Esophagus (tissue), 2 donors: ENCODE data around the gene C15orf39. TPM values are rescaled to one million over a fixed set of nuclear protein-coding genes. Genes with fewer than 3 reads are reported as not detected.

Experiments
- H3K27ac ChIP-seq, 2 donors: one replicate each; pipeline ENCODE4 v1.5.1; 2013; ENCODE audit warnings: low read depth in 2 of 2, mild to moderate bottlenecking in 2 of 2, inconsistent platforms in 1 of 2, low read length in 1 of 2, moderate library complexity in 1 of 2
- H3K27me3 ChIP-seq, 2 donors: one replicate each; pipeline ENCODE4 v1.6.1; 2013; ENCODE audit warnings: low read length in 2 of 2, control low read depth in 1 of 2, mild to moderate bottlenecking in 1 of 2; ENCODE audit not compliant: insufficient read depth in 2 of 2, control insufficient read depth in 1 of 2
- H3K36me3 ChIP-seq, 2 donors: one replicate each; pipeline ENCODE4 v1.6.1; 2013; ENCODE audit warnings: low read length in 1 of 2; ENCODE audit not compliant: control insufficient read depth in 2 of 2, insufficient read depth in 2 of 2
- H3K4me1 ChIP-seq, 2 donors: one replicate each; pipeline ENCODE4 v1.6.1; 2013; ENCODE audit warnings: low read length in 1 of 2; ENCODE audit not compliant: control insufficient read depth in 2 of 2, insufficient read depth in 2 of 2
- H3K4me3 ChIP-seq, 2 donors: one replicate each; pipeline ENCODE4 v1.5.1; 2013; ENCODE audit warnings: low read length in 2 of 2, mild to moderate bottlenecking in 2 of 2, low read depth in 1 of 2, moderate library complexity in 1 of 2
- H3K9me3 ChIP-seq, 2 donors: one replicate each; pipeline ENCODE4 v1.6.1; 2013; ENCODE audit warnings: mild to moderate bottlenecking in 2 of 2, low read depth in 1 of 2, low read length in 1 of 2, moderate library complexity in 1 of 2; ENCODE audit not compliant: control insufficient read depth in 2 of 2, insufficient read depth in 1 of 2
- WGBS, 2 donors: extraction: QIAGEN DNeasy Blood & Tissue Kit; methylation state at CpG; one replicate each; pipeline ENCODE4 v1.1.7; 2013; 5-methylcytosine and 5-hydroxymethylcytosine counted together
- polyA plus RNA-seq, 2 donors: library from polyadenylated mRNA; stranded (reverse); fragments of 200-250 nt; gene quantifications; one replicate each; pipeline ENCODE4 v1.2.3, GENCODE V29; 2013
- donor health status: healthy with polysubstance abuse.
- donor health status: Bipolar disorder and iron deficiency.

C15orf39 gene
- polyA plus RNA-seq, 2 donors = 14.7 to 15.7 TPM

DNA sequence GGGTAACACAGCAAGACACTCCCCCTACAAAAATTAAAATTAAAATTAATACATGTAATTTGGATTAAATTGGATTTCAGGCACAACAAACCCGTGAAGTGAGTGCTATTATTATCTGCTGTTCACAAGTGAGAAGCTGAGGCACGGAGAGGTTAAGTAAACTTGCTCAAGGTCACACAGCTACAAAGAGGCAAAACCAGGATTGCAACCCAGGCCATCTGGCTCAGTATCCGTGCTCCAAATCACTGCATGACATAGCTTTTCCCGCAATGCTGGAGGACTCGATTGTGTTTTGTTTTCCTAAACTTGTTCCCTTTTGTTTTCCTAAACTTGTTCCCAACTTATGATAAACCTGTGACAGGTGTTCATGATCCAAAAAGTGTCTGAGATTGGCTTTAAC is 19.9 kb upstream of the C15orf39 start:
- no peak overlapping the region for H3K27ac ChIP-seq

DNA sequence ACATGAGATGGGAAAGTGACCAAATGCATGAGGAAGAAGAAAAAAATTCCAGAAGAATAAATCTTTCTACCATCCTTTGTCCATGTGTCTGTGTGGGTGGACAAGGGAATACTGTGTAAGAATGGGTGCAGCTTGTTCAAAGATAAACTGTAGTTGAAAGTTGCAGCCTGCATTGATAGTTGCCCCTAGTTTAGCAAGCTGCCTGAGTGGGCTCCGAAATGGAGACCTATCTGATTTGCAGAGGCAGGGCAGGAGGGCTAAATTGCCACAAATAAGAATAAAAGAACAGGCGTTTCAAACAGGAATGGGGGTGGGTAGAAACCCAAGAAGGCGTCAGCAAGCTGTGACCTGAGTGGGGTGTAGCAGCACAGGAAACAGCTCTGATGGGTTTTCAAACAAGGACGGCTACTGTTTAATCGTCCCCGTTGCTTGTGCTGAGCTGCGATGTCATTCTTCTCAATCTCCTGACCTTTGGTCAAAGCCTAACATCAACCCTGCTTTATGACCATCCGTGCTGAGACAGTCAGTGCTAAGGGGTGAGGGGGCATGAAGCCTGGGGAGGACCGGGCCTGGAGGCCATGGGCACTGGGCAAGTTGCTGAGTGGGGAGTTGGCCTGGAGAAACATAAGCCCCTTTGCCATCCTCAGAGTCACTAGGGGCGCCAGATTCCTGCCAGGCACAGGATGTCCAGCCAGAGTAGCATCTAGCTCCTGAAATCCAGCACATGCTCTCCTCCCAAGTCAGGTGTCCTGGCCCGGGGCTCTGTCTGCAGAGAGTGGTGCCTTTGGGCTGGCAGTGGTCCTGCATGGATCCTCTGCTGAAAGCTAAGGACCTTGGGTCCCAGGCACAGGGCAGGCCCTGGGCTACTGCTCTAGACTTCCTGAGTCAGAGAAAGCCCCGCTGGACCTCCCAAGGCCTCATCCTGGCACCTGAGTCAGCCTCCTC is 19.2 kb upstream of the C15orf39 start:
- Histone ChIP-seq H3K27me3 (no peaks in the 10 kb centered on the region), H3K4me3 (no peak overlapping the region), H3K36me3 (no peaks in the 10 kb centered on the region), H3K27ac (no peak overlapping the region), H3K9me3 (no peaks in the 10 kb centered on the region), H3K4me1 (peaks cover 3 to 5% of the 10 kb centered on the region in 2 donors)
- WGBS, 2 donors = 48 to 53% methylated on average over 12 of the region's 12 CpGs

More for the DNA sequence above, 19.9 kb upstream of the C15orf39 start:
- Histone ChIP-seq H3K9me3 (no peaks in the 10 kb centered on the region), H3K27me3 (no peaks in the 10 kb centered on the region), H3K4me1 (peaks cover 3 to 5% of the 10 kb centered on the region in 2 donors), H3K36me3 (no peaks in the 10 kb centered on the region), H3K4me3 (no peak overlapping the region)
- WGBS, 2 donors = 40 to 42% methylated on average over 5 of the region's 5 CpGs

DNA sequence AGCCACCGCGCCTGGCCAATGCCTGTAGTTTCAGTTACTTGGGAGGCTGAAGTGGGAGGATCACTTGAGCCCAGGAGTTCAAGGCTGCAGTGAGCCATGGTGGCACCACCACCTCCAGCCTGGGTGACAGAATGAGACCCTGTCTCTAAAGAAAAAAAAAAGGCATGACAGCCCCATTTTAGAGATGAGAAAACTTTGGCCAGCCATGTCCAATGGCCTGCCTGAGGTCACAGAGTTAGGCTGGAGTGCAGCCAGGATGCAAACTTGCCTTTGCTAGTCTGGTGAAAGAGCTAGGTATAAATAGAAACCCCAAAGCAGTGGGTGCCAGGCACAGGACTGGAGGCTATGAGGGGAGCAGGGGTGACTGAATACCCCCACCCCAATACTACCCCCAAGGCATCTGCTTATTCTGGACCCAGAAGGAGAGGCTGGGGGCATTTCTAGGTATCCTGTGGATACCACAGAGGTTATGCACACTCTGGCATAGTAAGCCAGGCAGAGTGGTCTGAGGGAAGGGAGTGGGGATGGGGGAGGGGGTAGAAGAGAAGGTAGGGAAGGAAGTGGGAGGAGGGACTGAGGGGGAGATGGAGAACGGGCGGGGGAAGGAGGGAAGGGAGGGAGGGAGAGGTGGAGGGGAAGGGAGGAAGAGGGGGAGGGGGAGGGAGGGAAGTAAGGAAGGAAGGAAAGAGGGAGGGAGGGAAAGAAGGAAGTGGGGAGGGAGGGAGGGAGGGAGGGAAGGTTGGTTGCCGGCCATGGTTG is 16.2 kb upstream of the C15orf39 start:
- Histone ChIP-seq H3K4me3 (no peak overlapping the region), H3K27me3 (no peaks in the 10 kb centered on the region), H3K27ac (no peak overlapping the region), H3K36me3 (no peaks in the 10 kb centered on the region), H3K4me1 (no peaks in the 10 kb centered on the region), H3K9me3 (no peaks in the 10 kb centered on the region)
- WGBS, 2 donors = 67 to 75% methylated on average over 3 to 5 of the region's 5 CpGs

DNA sequence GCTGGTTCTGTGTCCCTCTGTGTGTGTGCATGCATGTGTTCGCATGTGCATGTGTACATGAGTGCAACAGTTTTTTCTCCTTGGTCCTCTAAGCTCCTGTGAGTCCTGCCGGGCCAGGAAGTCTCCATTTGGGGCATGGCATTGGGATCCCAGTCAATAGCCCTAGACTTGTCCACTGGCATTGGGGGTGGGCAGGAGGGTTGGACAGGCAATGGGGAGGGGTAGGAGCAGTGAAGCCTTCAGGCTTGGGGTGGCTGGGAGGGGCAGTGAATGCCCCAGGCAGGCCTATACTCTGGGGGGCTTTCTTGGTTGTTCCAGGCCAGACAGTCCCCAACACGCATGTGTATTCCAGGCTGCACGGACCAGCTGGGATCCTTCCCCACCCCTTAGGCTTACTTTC is 15.6 kb upstream of the C15orf39 start:
- Histone ChIP-seq H3K4me3 (no peak overlapping the region), H3K27ac (no peak overlapping the region), H3K4me1 (no peaks in the 10 kb centered on the region), H3K36me3 (no peaks in the 10 kb centered on the region), H3K9me3 (peaks cover 0 to 4% of the 10 kb centered on the region in 2 donors), H3K27me3 (no peaks in the 10 kb centered on the region)
- WGBS, 2 donors = 77 to 86% methylated on average over 4 of the region's 4 CpGs

DNA sequence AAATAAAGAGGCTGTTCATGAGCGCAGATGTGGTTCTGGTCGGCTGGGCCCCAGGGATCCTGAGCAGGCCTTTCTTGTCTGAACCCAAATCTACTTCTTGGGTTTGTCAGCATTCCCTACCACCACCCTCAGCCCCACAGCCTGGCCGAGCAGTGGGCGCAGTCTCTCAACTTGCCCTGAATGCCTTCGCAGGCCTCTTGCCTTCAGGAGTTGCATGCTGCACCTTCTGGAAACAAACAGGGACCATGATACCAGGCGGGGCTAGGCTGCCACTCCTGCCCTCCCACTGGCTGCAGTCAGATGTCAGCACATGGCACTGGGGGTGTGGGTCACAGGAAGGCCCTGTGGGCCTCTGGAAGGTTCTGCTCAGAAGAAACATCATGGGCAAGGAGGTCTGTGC is 13.2 kb upstream of the C15orf39 start:
- 91 to 94% methylated on average over 6 of the region's 6 CpGs for WGBS, 2 donors

DNA sequence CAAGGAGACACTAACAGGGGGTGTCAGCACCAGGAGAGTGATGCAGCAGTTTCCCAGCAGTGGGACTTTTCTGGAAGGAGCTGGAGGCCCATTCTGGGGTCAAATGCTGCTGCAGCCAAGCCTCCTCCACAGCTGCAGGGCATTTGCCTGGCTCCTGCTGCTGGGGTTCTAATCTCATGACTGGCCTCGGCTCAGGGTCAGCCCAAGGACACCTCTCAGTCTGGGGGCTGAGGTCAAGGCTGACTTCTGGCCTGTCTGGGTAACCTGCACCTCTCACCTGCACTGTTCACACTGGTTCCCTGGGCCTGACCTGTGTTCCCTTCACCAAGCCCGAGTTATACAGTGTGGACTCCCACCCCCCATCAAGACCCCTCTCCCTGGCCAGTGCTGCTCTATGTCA is 10.4 kb upstream of the C15orf39 start:
- Histone ChIP-seq H3K4me3 (no peak overlapping the region), H3K9me3 (peaks cover 3 to 4% of the 10 kb centered on the region in 2 donors), H3K36me3 (no peaks in the 10 kb centered on the region), H3K4me1 (no peaks in the 10 kb centered on the region), H3K27me3 (no peaks in the 10 kb centered on the region), H3K27ac (no peak overlapping the region)
- 76 to 88% methylated on average over 2 of the region's 2 CpGs for WGBS, 2 donors

More for the DNA sequence above, 13.2 kb upstream of the C15orf39 start:
- Histone ChIP-seq H3K4me1 (no peaks in the 10 kb centered on the region), H3K27ac (no peak overlapping the region), H3K27me3 (no peaks in the 10 kb centered on the region), H3K4me3 (no peak overlapping the region), H3K9me3 (peaks cover 0 to 4% of the 10 kb centered on the region in 2 donors), H3K36me3 (no peaks in the 10 kb centered on the region)

DNA sequence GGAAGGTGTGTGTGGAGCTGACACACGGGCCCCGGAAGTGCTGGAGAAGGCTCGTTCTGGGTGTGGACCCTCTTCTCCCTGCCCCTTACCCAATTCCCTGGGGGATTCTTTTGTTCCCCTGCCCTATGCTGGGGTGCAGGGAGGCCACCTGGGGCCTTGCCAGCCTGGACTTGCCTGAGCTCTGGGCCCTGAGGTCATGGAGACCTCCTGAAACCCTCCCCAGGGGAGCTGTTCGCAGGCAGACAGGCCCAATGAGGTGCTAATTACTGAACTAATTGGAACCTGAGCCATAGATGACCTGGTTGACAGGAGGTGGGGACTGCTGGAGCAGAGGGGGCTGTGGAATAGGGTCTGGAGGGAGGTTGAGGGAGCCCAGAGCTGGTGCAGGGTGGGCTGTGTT is 9.4 kb upstream of the C15orf39 start:
- H3K27me3 ChIP-seq = no peaks in the 10 kb centered on the region
- no peaks in the 10 kb centered on the region for H3K4me1 ChIP-seq
- no peaks in the 10 kb centered on the region for H3K36me3 ChIP-seq
- no peak overlapping the region for H3K4me3 ChIP-seq
- WGBS, 2 donors = 86 to 95% methylated on average over 4 of the region's 4 CpGs
- H3K27ac ChIP-seq = no peak overlapping the region
- peaks cover 3 to 4% of the 10 kb centered on the region in 2 donors for H3K9me3 ChIP-seq

DNA sequence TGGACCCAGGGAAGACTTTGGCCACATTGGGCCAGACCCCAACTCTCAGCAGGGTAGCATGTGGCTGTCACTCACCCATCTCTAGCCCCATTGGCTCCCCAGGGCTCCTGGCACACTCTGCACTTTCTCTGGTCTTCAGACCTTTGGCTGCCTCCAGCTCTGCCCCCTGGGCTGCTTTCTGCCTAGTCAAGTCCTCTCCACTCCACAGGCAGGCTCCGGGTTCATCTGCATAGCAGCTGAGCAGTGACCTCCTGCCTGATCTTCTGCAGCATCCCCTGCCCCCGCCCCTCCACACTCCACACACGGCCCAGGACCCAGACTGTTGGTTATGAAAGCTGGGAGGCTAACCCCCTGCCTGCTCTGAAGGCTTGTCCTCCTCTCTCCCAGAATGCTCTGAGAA is 8.4 kb upstream of the C15orf39 start:
- Histone ChIP-seq H3K27ac (no peak overlapping the region), H3K27me3 (no peaks in the 10 kb centered on the region), H3K4me1 (no peaks in the 10 kb centered on the region), H3K36me3 (no peaks in the 10 kb centered on the region), H3K9me3 (peaks cover 3 to 4% of the 10 kb centered on the region in 2 donors), H3K4me3 (no peak overlapping the region)
- 73 to 81% methylated on average over 3 of the region's 3 CpGs for WGBS, 2 donors

DNA sequence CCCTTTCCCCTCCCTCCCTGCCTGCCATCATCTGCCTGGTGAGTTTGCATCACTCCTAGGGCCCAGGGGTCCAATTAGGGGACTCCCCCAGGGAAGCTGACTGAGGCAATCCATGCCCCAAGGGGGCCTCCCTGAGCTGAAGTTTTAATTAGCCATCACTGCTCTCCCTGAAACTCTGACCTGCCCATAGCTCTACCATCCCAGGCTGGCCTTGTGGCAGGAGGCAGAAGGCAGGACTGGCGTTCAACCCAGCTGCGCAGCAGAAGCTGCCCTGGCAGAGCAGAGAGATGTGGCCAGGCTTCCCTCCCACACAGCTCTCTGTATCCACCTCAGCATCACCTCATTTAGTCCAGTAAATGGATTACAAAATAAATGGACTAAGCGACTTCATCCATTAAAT is 7.7 kb upstream of the C15orf39 start:
- WGBS, 2 donors = 92 to 97% methylated on average over 3 of the region's 3 CpGs
- peaks cover 3 to 4% of the 10 kb centered on the region in 2 donors for H3K9me3 ChIP-seq
- no peaks in the 10 kb centered on the region for H3K27me3 ChIP-seq
- H3K27ac ChIP-seq = no peak overlapping the region
- no peaks in the 10 kb centered on the region for H3K4me1 ChIP-seq
- no peaks in the 10 kb centered on the region for H3K36me3 ChIP-seq
- H3K4me3 ChIP-seq = no peak overlapping the region
